ENCODE data around the gene HOXB2. TPM values are rescaled to one million over a fixed set of nuclear protein-coding genes. Genes with fewer than 3 reads are reported as not detected.

HOXB2 gene
- total and polyA plus RNA-seq, 9 of the 15 experiments (the other 6 are each of a cell fraction or from before 2014, with no cell fraction given): 2.1 to 97.7 (median 21.2) TPM

- CTCF ChIA-PET (ENCODE audit: low intra/inter-chr PET ratio): no interaction called here
- H3K4me1 ChIP-seq (replicated peaks in 1 of 2; ENCODE audit: control insufficient read depth in 2 of 2, insufficient read depth in 2 of 2, low read length in 2 of 2): peaks cover 45 to 57% of the 10 kb centered on the region in 2 experiments
- no peak for ATAC-seq
- peaks cover 59% of the 10 kb centered on the region; the same call in 2 of the 3 replicates for H3K36me3 ChIP-seq (ENCODE audit: control insufficient read depth, insufficient read depth, low read length)
- TF ChIP-seq ADNP (tag; IDR thresholded peaks at IDR 0.05): no peak
- no peak for TF ChIP-seq RFX7 (CRISPR knock-in tag; IDR thresholded peaks at IDR 0.05)
- TF ChIP-seq, protein P1, sequence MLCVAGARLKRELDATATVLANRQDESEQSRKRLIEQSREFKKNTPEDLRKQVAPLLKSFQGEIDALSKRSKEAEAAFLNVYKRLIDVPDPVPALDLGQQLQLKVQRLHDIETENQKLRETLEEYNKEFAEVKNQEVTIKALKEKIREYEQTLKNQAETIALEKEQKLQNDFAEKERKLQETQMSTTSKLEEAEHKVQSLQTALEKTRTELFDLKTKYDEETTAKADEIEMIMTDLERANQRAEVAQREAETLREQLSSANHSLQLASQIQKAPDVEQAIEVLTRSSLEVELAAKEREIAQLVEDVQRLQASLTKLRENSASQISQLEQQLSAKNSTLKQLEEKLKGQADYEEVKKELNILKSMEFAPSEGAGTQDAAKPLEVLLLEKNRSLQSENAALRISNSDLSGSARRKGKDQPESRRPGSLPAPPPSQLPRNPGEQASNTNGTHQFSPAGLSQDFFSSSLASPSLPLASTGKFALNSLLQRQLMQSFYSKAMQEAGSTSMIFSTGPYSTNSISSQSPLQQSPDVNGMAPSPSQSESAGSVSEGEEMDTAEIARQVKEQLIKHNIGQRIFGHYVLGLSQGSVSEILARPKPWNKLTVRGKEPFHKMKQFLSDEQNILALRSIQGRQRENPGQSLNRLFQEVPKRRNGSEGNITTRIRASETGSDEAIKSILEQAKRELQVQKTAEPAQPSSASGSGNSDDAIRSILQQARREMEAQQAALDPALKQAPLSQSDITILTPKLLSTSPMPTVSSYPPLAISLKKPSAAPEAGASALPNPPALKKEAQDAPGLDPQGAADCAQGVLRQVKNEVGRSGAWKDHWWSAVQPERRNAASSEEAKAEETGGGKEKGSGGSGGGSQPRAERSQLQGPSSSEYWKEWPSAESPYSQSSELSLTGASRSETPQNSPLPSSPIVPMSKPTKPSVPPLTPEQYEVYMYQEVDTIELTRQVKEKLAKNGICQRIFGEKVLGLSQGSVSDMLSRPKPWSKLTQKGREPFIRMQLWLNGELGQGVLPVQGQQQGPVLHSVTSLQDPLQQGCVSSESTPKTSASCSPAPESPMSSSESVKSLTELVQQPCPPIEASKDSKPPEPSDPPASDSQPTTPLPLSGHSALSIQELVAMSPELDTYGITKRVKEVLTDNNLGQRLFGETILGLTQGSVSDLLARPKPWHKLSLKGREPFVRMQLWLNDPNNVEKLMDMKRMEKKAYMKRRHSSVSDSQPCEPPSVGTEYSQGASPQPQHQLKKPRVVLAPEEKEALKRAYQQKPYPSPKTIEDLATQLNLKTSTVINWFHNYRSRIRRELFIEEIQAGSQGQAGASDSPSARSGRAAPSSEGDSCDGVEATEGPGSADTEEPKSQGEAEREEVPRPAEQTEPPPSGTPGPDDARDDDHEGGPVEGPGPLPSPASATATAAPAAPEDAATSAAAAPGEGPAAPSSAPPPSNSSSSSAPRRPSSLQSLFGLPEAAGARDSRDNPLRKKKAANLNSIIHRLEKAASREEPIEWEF (CRISPR knock-in tag; IDR thresholded peaks at IDR 0.05): no peak
- POLR2A ChIA-PET: interaction anchor here (0.6 to 2.5 kb wide), 3 partner anchors 8 to 27 kb away, joined by 3 to 8 read pairs (median 3); no protein-coding TSS in a partner anchor
- no peaks in the 10 kb centered on the region for H3K9me3 ChIP-seq (replicated peaks; ENCODE audit: control insufficient read depth, insufficient read depth, low read depth, low read length)
- H3K27me3 ChIP-seq (ENCODE audit: control insufficient read depth in 2 of 2, insufficient read depth in 2 of 2, low read length in 2 of 2): no peaks in the 10 kb centered on the region
- no peak overlapping the region for H3K27ac ChIP-seq (ENCODE audit: extremely low read depth, low read depth, low read length)
- in situ Hi-C loops (cut with MboI) (no loop called here), intact Hi-C loops (cut with micrococcal nuclease) (no loop called here)
- H3K79me2 ChIP-seq (ENCODE audit: control insufficient read depth, insufficient read depth, low read length): peaks cover 67% of the 10 kb centered on the region
- no peak overlapping the region for H3K9ac ChIP-seq (ENCODE audit: insufficient read depth in 1 of 2, low read depth in 2 of 2, low read length in 2 of 2)
- no peaks in the 10 kb centered on the region for H4K20me1 ChIP-seq (replicated peaks; ENCODE audit: control insufficient read depth, insufficient read depth, low read length)
- no TSS peak for BruUV-seq (replicated peaks)
- FAIRE-seq: no peak
- H2AFZ ChIP-seq (ENCODE audit: low read depth, low read length): no peak overlapping the region
- H3K9me1 ChIP-seq (ENCODE audit: control insufficient read depth, insufficient read depth, low read length): no peaks in the 10 kb centered on the region
- no peak overlapping the region for H3K4me3 ChIP-seq
- DNase-seq (ENCODE audit: extremely low read depth in 1 of 4, low spot score in 3 of 4): no peak
- 94% methylated on average over 6 of the region's 19 CpGs for WGBS (ENCODE audit: insufficient coverage, low coverage, missing lambda C conversion rate)
- H3K4me2 ChIP-seq (ENCODE audit: insufficient read depth, low read length): no peak overlapping the region
Observed at GRCh38 chr17:48551214-48551555, 6.3 kb upstream of the HOXB2 start.
